ENCODE data around the gene AAR2.

AAR2 gene

GRCh38 chr20:36271639-36272546, 35.6 kb downstream of the AAR2 start:
- TF ChIP-seq CTCF (IDR thresholded peaks at IDR 0.05; ENCODE audit: poor library complexity, severe bottlenecking) = no peak
- H3K36me3 ChIP-seq (ENCODE audit: low read depth) = no peaks in the 10 kb centered on the region
- H3K27me3 ChIP-seq (ENCODE audit: insufficient read depth, poor library complexity, severe bottlenecking) = peaks cover 6% of the 10 kb centered on the region
- ATAC-seq (ENCODE audit: low read depth) = no peak
- no peaks in the 10 kb centered on the region for H3K4me1 ChIP-seq (ENCODE audit: insufficient read depth, poor library complexity, severe bottlenecking)
- no peak overlapping the region for H3K27ac ChIP-seq (ENCODE audit: poor library complexity, severe bottlenecking)
- peak; percentile 55 for DNase-seq (ENCODE audit: low spot score)
- no peaks in the 10 kb centered on the region for H3K9me3 ChIP-seq (ENCODE audit: severe bottlenecking)
- H3K4me3 ChIP-seq (ENCODE audit: severe bottlenecking) = no peak overlapping the region

DNA sequence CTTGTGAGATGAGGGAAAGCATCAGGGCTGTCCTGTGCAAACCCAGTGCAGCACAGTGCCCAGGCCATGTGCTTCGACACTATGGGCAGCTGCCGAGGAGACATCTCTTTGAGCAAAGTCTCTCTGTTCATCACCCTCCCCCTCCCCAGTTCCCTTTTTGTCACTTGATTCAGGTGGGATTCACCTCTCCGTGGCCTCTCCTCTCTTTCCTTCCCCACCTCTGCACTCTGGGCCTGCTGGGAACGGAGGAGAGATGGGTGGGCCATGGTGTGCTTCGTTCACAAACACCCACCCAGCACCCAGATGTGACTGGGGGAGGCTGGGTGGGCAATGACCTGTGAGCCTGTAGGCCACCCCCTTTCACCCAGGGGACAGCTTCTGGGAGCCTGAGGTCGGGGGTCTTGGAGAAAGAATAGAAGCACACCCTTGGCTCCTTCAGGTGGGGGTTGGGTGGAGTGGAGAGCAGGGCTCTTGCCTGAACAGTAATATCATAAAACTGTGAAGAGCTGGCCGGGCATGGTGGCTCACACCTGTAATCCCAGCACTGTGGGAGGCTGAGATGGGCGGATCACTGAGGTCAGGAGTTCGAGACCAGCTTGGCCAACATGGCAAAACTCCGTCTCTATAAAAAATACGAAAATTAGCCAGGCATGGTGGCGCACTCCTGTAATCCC, 36.4 kb downstream of the AAR2 start:
- Histone ChIP-seq H3K9me3 (ENCODE audit: severe bottlenecking) (no peaks in the 10 kb centered on the region), H3K27me3 (ENCODE audit: insufficient read depth, poor library complexity, severe bottlenecking) (peaks cover 6% of the 10 kb centered on the region), H3K36me3 (ENCODE audit: low read depth) (no peaks in the 10 kb centered on the region), H3K4me1 (ENCODE audit: insufficient read depth, poor library complexity, severe bottlenecking) (no peaks in the 10 kb centered on the region), H3K4me3 (ENCODE audit: severe bottlenecking) (no peak overlapping the region), H3K27ac (ENCODE audit: poor library complexity, severe bottlenecking) (no peak overlapping the region)
- ATAC-seq (ENCODE audit: low read depth) = no peak
- TF ChIP-seq CTCF (IDR thresholded peaks at IDR 0.05; ENCODE audit: poor library complexity, severe bottlenecking) = no peak
- peak; percentile 70 for DNase-seq (ENCODE audit: low spot score)

DNA sequence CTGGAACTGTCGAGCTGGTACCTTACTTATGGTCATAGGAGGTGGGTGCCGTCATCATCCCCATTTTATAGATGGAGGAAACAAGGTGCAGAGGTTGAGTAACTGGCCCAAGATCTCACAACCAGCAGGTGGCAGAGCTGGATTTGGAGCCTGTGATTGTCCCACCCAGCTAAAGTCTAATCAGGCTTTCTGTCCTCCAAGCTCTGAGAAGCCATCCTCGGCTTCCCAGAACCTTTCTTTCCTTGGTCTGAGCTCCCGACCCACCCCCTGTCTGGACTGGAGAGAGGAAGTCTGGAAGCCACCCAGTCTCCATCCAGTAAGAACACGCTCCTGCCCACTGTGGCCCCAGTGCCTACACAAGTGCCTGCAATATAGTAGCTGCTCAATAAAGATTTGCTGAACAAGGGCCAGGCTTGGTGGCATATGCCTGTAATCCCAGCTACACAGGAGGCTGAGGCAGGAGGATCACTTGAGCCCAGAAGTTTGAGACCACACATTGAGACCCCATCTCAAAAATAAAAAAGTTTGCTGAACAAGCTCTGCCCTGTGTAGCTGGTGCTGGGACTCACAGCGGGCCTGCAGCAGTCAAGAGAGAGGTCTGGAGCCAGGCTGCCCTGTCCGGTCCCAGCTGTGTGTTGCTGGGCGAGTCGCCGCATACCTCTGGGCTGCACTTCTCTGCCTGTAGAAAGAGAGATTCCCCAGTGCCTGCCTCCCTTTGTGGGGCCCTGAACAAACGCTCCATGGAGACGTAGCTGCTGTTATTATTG, 37.3 kb downstream of the AAR2 start:
- H3K27ac ChIP-seq (ENCODE audit: poor library complexity, severe bottlenecking) = no peak overlapping the region
- H3K9me3 ChIP-seq (ENCODE audit: severe bottlenecking) = no peaks in the 10 kb centered on the region
- TF ChIP-seq CTCF (IDR thresholded peaks at IDR 0.05; ENCODE audit: poor library complexity, severe bottlenecking) = peak; percentile 77
- H3K4me1 ChIP-seq (ENCODE audit: insufficient read depth, poor library complexity, severe bottlenecking) = no peaks in the 10 kb centered on the region
- no peak overlapping the region for H3K4me3 ChIP-seq (ENCODE audit: severe bottlenecking)
- DNase-seq (ENCODE audit: low spot score) (peak; percentile 69), ATAC-seq (ENCODE audit: low read depth) (0 out of 3 replicates have a peak, but pooled peaks have one; percentile 11)
- no peaks in the 10 kb centered on the region for H3K36me3 ChIP-seq (ENCODE audit: low read depth)
- peaks cover 10% of the 10 kb centered on the region for H3K27me3 ChIP-seq (ENCODE audit: insufficient read depth, poor library complexity, severe bottlenecking)

DNA sequence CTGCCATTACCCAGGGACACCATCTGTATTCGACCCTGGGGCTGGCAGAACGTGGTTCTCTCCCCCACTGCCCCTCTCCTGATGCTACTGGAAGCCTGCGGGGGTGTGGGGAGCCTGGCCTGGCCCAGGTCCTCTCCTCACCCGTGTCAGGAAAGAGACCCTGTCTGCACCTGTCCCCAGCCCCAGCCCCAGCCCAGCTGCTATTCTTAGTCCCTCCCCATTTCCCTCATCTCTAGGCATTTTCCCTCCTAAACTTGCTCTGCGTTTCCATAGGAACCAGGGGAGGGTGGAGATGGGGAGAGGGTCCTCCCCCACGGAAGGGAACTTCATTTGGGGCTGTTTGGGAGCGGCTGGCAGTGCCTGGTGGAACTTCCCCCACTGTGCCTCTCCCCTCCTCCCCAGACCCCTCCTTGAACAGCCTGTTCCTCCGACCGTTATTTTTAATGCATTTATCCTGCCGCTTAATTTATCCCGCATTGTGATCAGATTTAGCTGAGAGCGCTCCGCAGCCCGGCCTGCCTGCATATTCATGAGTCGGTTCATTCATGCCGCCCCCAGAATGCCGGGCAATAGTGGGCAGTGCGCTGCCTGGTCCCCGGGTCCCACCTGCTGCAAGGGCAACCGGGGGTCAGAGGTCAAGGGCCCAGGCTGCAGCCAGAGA, 38.0 kb downstream of the AAR2 start:
- no peak overlapping the region for H3K27ac ChIP-seq (ENCODE audit: poor library complexity, severe bottlenecking)
- H3K27me3 ChIP-seq (ENCODE audit: insufficient read depth, poor library complexity, severe bottlenecking) = peaks cover 10% of the 10 kb centered on the region
- no peaks in the 10 kb centered on the region for H3K9me3 ChIP-seq (ENCODE audit: severe bottlenecking)
- DNase-seq (ENCODE audit: low spot score) = peak; percentile 84
- no peak for TF ChIP-seq CTCF (IDR thresholded peaks at IDR 0.05; ENCODE audit: poor library complexity, severe bottlenecking)
- no peak overlapping the region for H3K4me3 ChIP-seq (ENCODE audit: severe bottlenecking)
- no peaks in the 10 kb centered on the region for H3K36me3 ChIP-seq (ENCODE audit: low read depth)
- H3K4me1 ChIP-seq (ENCODE audit: insufficient read depth, poor library complexity, severe bottlenecking) = no peaks in the 10 kb centered on the region
- no peak for ATAC-seq (ENCODE audit: low read depth)
